Aorta (tissue), 5 donors: ENCODE data around the gene ZNF397. TPM values are rescaled to one million over a fixed set of nuclear protein-coding genes. Genes with fewer than 3 reads are reported as not detected.

ENCODE experiments used
- ATAC-seq: fragments of 200-7000 bp; cut with Tn5 transposase; one replicate; pipeline ENCODE4 v1.9.1; 2022; ENCODE audit warnings: moderate library complexity; ENCODE audit not compliant: low FRiP score
- DNase-seq, 2 donors: peaks; one replicate each; pipeline ENCODE4 v3.0.0-alpha.2; 2020
- H3K27ac ChIP-seq, 2 donors: one replicate each; pipeline ENCODE4 v1.5.1; 2013; ENCODE audit warnings: low read length in 2 of 2, mild to moderate bottlenecking in 2 of 2, moderate library complexity in 2 of 2, control low read depth in 1 of 2, inconsistent platforms in 1 of 2, low read depth in 1 of 2
- H3K27me3 ChIP-seq, 2 donors: one replicate each; pipeline ENCODE4 v1.6.1; 2013; ENCODE audit warnings: control low read depth in 1 of 2, low read length in 1 of 2, mild to moderate bottlenecking in 1 of 2, moderate library complexity in 1 of 2; ENCODE audit not compliant: insufficient read depth in 2 of 2, control insufficient read depth in 1 of 2
- H3K36me3 ChIP-seq, 2 donors: one replicate each; pipeline ENCODE4 v1.6.1; 2013; ENCODE audit warnings: control low read depth in 1 of 2, low read length in 1 of 2, mild to moderate bottlenecking in 1 of 2; ENCODE audit not compliant: insufficient read depth in 2 of 2, control insufficient read depth in 1 of 2
- H3K4me1 ChIP-seq, 2 donors: one replicate each; pipeline ENCODE4 v1.6.1; 2013; ENCODE audit warnings: low read length in 2 of 2, control low read depth in 1 of 2, mild to moderate bottlenecking in 1 of 2, moderate library complexity in 1 of 2; ENCODE audit not compliant: insufficient read depth in 2 of 2, control insufficient read depth in 1 of 2
- H3K4me3 ChIP-seq, 2 donors: one replicate each; pipeline ENCODE4 v1.5.1; 2013; ENCODE audit warnings: low read length in 2 of 2, control low read depth in 1 of 2, mild to moderate bottlenecking in 1 of 2
- H3K9me3 ChIP-seq: one replicate; pipeline ENCODE4 v1.6.1; 2013; ENCODE audit warnings: mild to moderate bottlenecking, low read length; ENCODE audit not compliant: control insufficient read depth
- WGBS, 2 donors: extraction: QIAGEN DNeasy Blood & Tissue Kit; methylation state at CpG; one replicate each; pipeline ENCODE4 v1.1.7; 2013; 5-methylcytosine and 5-hydroxymethylcytosine counted together
- intact Hi-C, 2 donors: fragments of 100-400 bp; cut with DNase I; formaldehyde crosslinking; loops; one replicate each; pipeline versions ENCODE4 v1.14.2 to v1.15.0; 2022
- polyA plus RNA-seq, 2 donors: library from polyadenylated mRNA; stranded (reverse); fragments of 200-250 nt; gene quantifications; one replicate each; pipeline ENCODE4 v1.2.3, GENCODE V29; 2013
- total RNA-seq, 2 donors: library from RNA; stranded (reverse); fragmentation: NEBNext Ultra II Directional; extraction: Animal tissue kit (Norgen Biotek cat#: 25700); gene quantifications; one replicate each; pipeline ENCODE4 v1.2.1, GENCODE V29; 2021
- donor health status: healthy with polysubstance abuse.
- donor health status: Bipolar disorder and iron deficiency.
- donor health status: DM: no; HTN: no; CAD: no.
- donor health status: DM: no; HTN: no; CAD: no.
- donor health status: DM: yes; HTN: yes; CAD: no.

The ZNF397 gene
- total and polyA plus RNA-seq, 4 donors: 14.0 to 40.4 (median 29.2) TPM

- no peak for ATAC-seq
- Histone ChIP-seq H3K36me3 (peaks cover 15% of the 10 kb centered on the region in 2 donors), H3K9me3 (no peaks in the 10 kb centered on the region)
Measured at GRCh38 chr18:35253655-35254287, 12.9 kb downstream of the ZNF397 start.

GRCh38 chr18:35256947-35257346, 16.1 kb downstream of the ZNF397 start:
- no peaks in the 10 kb centered on the region for H3K4me1 ChIP-seq
- peaks cover 11 to 17% of the 10 kb centered on the region in 2 donors for H3K36me3 ChIP-seq
- no peaks in the 10 kb centered on the region for H3K9me3 ChIP-seq
- 95 to 96% methylated on average over 3 of the region's 3 CpGs for WGBS, 2 donors
- H3K4me3 ChIP-seq: no peak overlapping the region
- H3K27ac ChIP-seq: no peak overlapping the region
- ATAC-seq: no peak
- H3K27me3 ChIP-seq: no peaks in the 10 kb centered on the region
- DNase-seq: no peak
- intact Hi-C loops: no loop called here

More at GRCh38 chr18:35253655-35254287, 12.9 kb downstream of the ZNF397 start:
- Histone ChIP-seq H3K4me1 (no peaks in the 10 kb centered on the region), H3K4me3 (no peak overlapping the region), H3K27me3 (no peaks in the 10 kb centered on the region), H3K27ac (no peak overlapping the region)
- DNase-seq: no peak
- 90 to 92% methylated on average over 4 of the region's 4 CpGs for WGBS, 2 donors
- intact Hi-C loops: no loop called here

DNA sequence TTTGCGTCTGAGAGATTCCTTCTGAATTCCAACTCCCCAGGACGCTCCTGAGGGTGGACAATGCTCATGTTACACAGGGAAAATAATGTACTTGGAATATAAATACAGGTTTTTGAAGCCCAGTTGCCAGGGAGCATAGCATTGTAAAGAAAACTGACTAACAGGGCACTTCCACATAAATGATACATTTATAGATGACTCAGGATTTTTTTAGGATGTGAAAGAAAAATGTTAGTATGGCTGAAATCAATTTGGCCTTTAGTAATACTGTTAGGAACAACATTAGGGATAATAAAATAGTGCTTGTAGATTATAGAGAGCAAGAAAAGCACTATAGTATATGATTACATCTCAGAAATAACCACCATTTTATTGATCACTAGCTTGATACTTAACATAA, 23.6 kb downstream of the ZNF397 start:
- H3K9me3 ChIP-seq: no peaks in the 10 kb centered on the region
- 83 to 92% methylated on average over 2 of the region's 2 CpGs for WGBS, 2 donors
- DNase-seq (no peak), ATAC-seq (no peak)
- no peak overlapping the region for H3K4me3 ChIP-seq
- intact Hi-C loops: no loop called here
- H3K27ac ChIP-seq: no peak overlapping the region
- H3K4me1 ChIP-seq: no peaks in the 10 kb centered on the region
- H3K36me3 ChIP-seq: peaks cover 0 to 4% of the 10 kb centered on the region in 2 donors
- H3K27me3 ChIP-seq: no peaks in the 10 kb centered on the region

- Histone ChIP-seq H3K36me3 (peaks cover 0 to 2% of the 10 kb centered on the region in 2 donors), H3K4me3 (peak overlapping the region; percentile 15 to 52), H3K27ac (peak overlapping the region in 1 of 2 donors; percentile 32), H3K9me3 (no peaks in the 10 kb centered on the region), H3K4me1 (no peaks in the 10 kb centered on the region), H3K27me3 (no peaks in the 10 kb centered on the region)
- WGBS, 2 donors: 0 to 2% methylated on average over 44 to 48 of the region's 48 CpGs
- intact Hi-C loops: loop anchor here in 1 of 2 donors (2.0 kb wide), 1 partner anchor 22 kb away; no protein-coding TSS in a partner anchor
- peak; percentile 84 to 94 for DNase-seq
- peak; percentile 97 for ATAC-seq
Measured at GRCh38 chr18:35267161-35267651, 26.4 kb downstream of the ZNF397 start.

DNA sequence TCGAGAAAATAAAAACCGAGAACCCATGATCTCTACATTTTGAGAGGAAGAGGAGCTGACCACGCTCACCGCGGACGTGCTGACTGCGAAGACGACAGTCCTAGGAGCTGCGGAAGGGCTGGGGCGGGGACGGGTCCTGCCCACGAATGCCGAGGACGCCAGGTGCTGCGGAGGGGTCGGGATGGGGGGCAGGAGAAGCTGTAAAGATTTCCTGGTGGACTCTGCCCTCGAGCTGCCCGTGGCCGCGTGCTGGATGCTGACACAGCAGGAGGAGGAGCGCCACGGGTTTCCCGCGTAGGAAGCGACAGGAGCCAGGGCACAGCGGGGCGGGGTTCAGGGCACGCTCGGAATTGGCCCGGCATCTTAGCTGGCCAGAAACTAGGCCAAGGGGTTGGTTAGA, 27.0 kb downstream of the ZNF397 start:
- WGBS, 2 donors: 40 to 43% methylated on average over 27 to 30 of the region's 30 CpGs
- no peaks in the 10 kb centered on the region for H3K27me3 ChIP-seq
- H3K9me3 ChIP-seq: no peaks in the 10 kb centered on the region
- peaks cover 0 to 2% of the 10 kb centered on the region in 2 donors for H3K36me3 ChIP-seq
- H3K4me1 ChIP-seq: no peaks in the 10 kb centered on the region
- no peak overlapping the region for H3K27ac ChIP-seq
- peak; percentile 28 for ATAC-seq
- DNase-seq: peak; percentile 53 to 75
- H3K4me3 ChIP-seq: peak overlapping the region in 1 of 2 donors; percentile 52
- intact Hi-C loops: loop anchor here in 1 of 2 donors (2.0 kb wide), 1 partner anchor 21 kb away; no protein-coding TSS in a partner anchor

DNA sequence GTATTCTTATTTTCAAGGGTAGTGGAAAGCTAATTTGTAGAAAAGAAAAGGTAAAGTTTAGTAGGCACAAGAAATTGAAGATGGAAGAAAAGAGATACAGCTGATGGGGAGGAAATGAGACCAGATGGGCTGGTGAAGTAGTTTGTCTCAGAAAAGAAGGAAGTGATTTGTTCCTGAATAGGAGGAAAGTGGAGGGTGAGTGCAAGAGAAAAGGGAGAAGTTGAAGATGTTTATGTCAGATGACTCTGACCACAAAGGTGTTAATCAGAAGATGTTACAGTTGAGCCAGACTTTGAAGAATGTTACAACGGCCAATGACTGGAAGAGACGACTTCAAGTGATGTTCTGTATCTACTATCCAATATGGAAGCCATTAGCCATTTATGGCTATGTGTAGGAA, 28.0 kb downstream of the ZNF397 start:
- intact Hi-C loops: no loop called here
- DNase-seq (no peak), ATAC-seq (no peak)
- H3K36me3 ChIP-seq: no peaks in the 10 kb centered on the region
- no peaks in the 10 kb centered on the region for H3K9me3 ChIP-seq
- 71 to 96% methylated on average over 2 of the region's 2 CpGs for WGBS, 2 donors
- H3K27ac ChIP-seq: no peak overlapping the region
- H3K27me3 ChIP-seq: no peaks in the 10 kb centered on the region
- no peak overlapping the region for H3K4me3 ChIP-seq
- no peaks in the 10 kb centered on the region for H3K4me1 ChIP-seq

- H3K36me3 ChIP-seq: no peaks in the 10 kb centered on the region
- no peaks in the 10 kb centered on the region for H3K27me3 ChIP-seq
- intact Hi-C loops: no loop called here
- H3K27ac ChIP-seq: no peak overlapping the region
- H3K4me1 ChIP-seq: no peaks in the 10 kb centered on the region
- WGBS, 2 donors: 93 to 95% methylated on average over 34 to 35 of the region's 35 CpGs
- H3K9me3 ChIP-seq: no peaks in the 10 kb centered on the region
- DNase-seq: no peak
- H3K4me3 ChIP-seq: no peak overlapping the region
- ATAC-seq: no peak
Measured at GRCh38 chr18:35271656-35272055, 30.8 kb downstream of the ZNF397 start.

DNA sequence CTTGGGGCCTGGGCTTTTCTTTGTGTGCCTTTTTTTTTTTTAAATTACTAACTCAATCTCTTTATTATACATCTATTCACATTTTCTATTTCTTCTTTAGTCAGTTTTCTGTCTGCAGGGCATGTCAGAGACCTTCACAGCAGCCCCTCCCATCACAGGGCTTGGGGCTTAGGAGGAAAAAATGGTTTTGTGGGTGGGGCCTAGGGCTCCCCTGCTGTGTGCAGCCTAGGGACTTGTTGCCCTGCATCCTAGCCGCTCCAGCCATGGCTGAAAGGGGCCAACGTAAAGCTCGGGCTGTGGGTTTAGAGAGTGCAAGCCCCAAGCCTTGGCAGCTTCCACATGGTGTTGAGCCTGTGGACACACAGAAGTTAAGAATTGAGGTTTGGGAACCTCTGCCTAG, 35.4 kb downstream of the ZNF397 start:
- ATAC-seq (no peak), DNase-seq (no peak)
- Histone ChIP-seq H3K9me3 (no peaks in the 10 kb centered on the region), H3K27ac (no peak overlapping the region), H3K4me3 (no peak overlapping the region), H3K27me3 (no peaks in the 10 kb centered on the region), H3K36me3 (no peaks in the 10 kb centered on the region), H3K4me1 (no peaks in the 10 kb centered on the region)
- WGBS, 2 donors: 95% methylated on average over 3 of the region's 3 CpGs
- intact Hi-C loops: no loop called here

DNA sequence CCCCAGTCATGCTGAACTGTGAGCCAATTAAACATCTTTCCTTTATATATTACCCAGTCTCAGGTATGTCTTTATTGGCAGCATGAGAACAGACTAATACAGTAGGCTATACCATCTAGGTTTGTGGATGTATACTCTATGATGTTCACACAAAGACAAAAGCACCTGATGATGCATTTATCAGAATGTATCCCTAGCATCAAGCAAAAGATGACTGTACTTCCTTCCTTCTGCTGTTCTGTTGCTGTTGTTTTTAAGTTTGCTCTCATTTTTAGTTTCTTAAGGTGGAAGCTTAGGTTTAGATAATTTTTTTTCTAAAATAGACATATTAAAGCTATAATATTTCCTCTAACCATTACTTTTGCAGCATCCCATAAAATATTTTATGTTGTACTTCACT, 36.8 kb downstream of the ZNF397 start:
- DNase-seq (no peak), ATAC-seq (no peak)
- H3K36me3 ChIP-seq: no peaks in the 10 kb centered on the region
- H3K27me3 ChIP-seq: no peaks in the 10 kb centered on the region
- H3K4me1 ChIP-seq: no peaks in the 10 kb centered on the region
- no peak overlapping the region for H3K27ac ChIP-seq
- intact Hi-C loops: no loop called here
- no peak overlapping the region for H3K4me3 ChIP-seq
- no peaks in the 10 kb centered on the region for H3K9me3 ChIP-seq
